T-helper 2 cell treated with Interferon-gamma antibody and Interleukin-4, amounts not matched to agents 100 ng/mL and 5 ng/mL, for 36 hours (primary cell): Measurements from ENCODE around the gene SLC19A3. TPM values are rescaled to one million over a fixed set of nuclear protein-coding genes. Genes with fewer than 3 reads are reported as not detected.

ENCODE experiments used
- intact Hi-C: fragments of 100-400 bp; cut with micrococcal nuclease; formaldehyde crosslinking; loops from one replicate; pipeline ENCODE4 v1.15.1; 2023
- total RNA-seq: library from RNA; stranded (reverse); gene quantifications from 2 replicates; pipeline ENCODE4 v1.2.3, GENCODE V29; 2022

The SLC19A3 gene
- total RNA-seq, 1 donor from 2014 or later = not detected

- intact Hi-C loops = no loop called here
These were observed 83.6 kb downstream of the SLC19A3 start for GRCh38 chr2:227634201-227634600.

Other genes with a start within 250 kb of the SLC19A3 start
- gene AGFG1, start 245.9 kb downstream of the SLC19A3 start, total RNA-seq = 74.5 and 75.0 TPM in 2 replicates
- not detected in 2 replicates for gene SCYGR2, start 119.1 kb downstream of the SLC19A3 start, total RNA-seq
- not detected in 2 replicates for gene SCYGR3, start 103.2 kb downstream of the SLC19A3 start, total RNA-seq
- gene SCYGR4, start 100.5 kb downstream of the SLC19A3 start, total RNA-seq = not detected in 2 replicates
- not detected in 2 replicates for gene SCYGR5, start 51.2 kb downstream of the SLC19A3 start, total RNA-seq
- gene SCYGR6, start 6.7 kb upstream of the SLC19A3 start, total RNA-seq = not detected in 2 replicates
- not detected in 2 replicates for gene SCYGR7, start 10.3 kb upstream of the SLC19A3 start, total RNA-seq
- gene SCYGR8, start 27.9 kb upstream of the SLC19A3 start, total RNA-seq = not detected in 2 replicates
- not detected in 2 replicates for gene CCL20, start 95.8 kb upstream of the SLC19A3 start, total RNA-seq
- not detected in 2 replicates for gene DAW1, start 153.6 kb upstream of the SLC19A3 start, total RNA-seq